OCI-LY7 (cell line): ENCODE data around the gene PLPPR2. TPM values are rescaled to one million over a fixed set of nuclear protein-coding genes. Genes with fewer than 3 reads are reported as not detected.

ENCODE experiments used
- BruUV-seq: library from RNA; stranded (reverse); fragments of 400-500 nt; replicated peaks from 2 replicates; lab custom pipeline; 2021; lab: Mats Ljungman, UMichigan
- CTCF ChIA-PET: fragments of 300-600 bp; sonication (Branson Sonifier 250); formaldehyde crosslinking; loops from one replicate; lab custom pipeline; 2022; ENCODE audit warnings: antibody characterized with exemption; ENCODE audit not compliant: unreplicated experiment; lab: Charles Lee
- POLR2A ChIA-PET: fragments of 300-600 bp; sonication (Branson Sonifier 250); formaldehyde crosslinking; loops from one replicate; lab custom pipeline; 2022; ENCODE audit warnings: antibody characterized with exemption; lab: Charles Lee
- DNase-seq: peaks from one replicate; pipeline ENCODE4 v3.0.0-alpha.2; 2015; ENCODE audit warnings: low spot score
- H2AFZ ChIP-seq: fragments of 200-600 bp; sonication (generic), shearing (Covaris generic); 2 replicates; pipeline ENCODE4 v1.6.1; 2014; ENCODE audit warnings: mild to moderate bottlenecking, antibody characterized with exemption, low read length, moderate library complexity
- H3K27ac ChIP-seq: fragments of 200-600 bp; sonication (generic); 2 replicates; pipeline ENCODE4 v1.5.1; 2014; ENCODE audit warnings: mixed run types, low read depth, mild to moderate bottlenecking, moderate library complexity, low read length, inconsistent platforms; ENCODE audit not compliant: poor library complexity, severe bottlenecking
- H3K36me3 ChIP-seq: fragments of 200-600 bp; sonication (generic); 2 replicates; pipeline ENCODE4 v1.6.1; 2014; ENCODE audit warnings: mild to moderate bottlenecking, antibody characterized with exemption, low read length, moderate library complexity, mixed read lengths; ENCODE audit not compliant: insufficient read depth
- H3K4me1 ChIP-seq: fragments of 200-600 bp; sonication (generic); 2 replicates; pipeline ENCODE4 v1.5.1; 2014; ENCODE audit warnings: mild to moderate bottlenecking, low read length; ENCODE audit not compliant: insufficient read depth, poor library complexity, severe bottlenecking
- H3K4me2 ChIP-seq: fragments of 200-600 bp; sonication (generic); 2 replicates; pipeline ENCODE4 v1.6.1; 2014; ENCODE audit warnings: mild to moderate bottlenecking, low read length
- H3K4me3 ChIP-seq: fragments of 200-600 bp; sonication (generic); 2 replicates; pipeline ENCODE4 v1.5.1; 2014; ENCODE audit warnings: mild to moderate bottlenecking, low read depth, low read length; ENCODE audit not compliant: poor library complexity, severe bottlenecking
- H3K79me2 ChIP-seq: fragments of 200-600 bp; sonication (generic); 2 replicates; pipeline ENCODE4 v1.6.1; 2016; ENCODE audit warnings: low read depth, mild to moderate bottlenecking, low read length, moderate library complexity, mixed read lengths; ENCODE audit not compliant: insufficient read depth
- H3K9me2 ChIP-seq: fragments of 200-600 bp; sonication (generic); 2 replicates; pipeline ENCODE4 v1.6.1; 2016; ENCODE audit warnings: mild to moderate bottlenecking, low read length, mixed read lengths; ENCODE audit not compliant: insufficient read depth
- H3K9me3 ChIP-seq: fragments of 200-600 bp; sonication (generic); 2 replicates; pipeline ENCODE4 v1.6.1; 2014; ENCODE audit warnings: mild to moderate bottlenecking, mixed run types, low read length, mixed read lengths
- H4K20me1 ChIP-seq: fragments of 200-600 bp; sonication (generic); 2 replicates; pipeline ENCODE4 v1.6.1; 2014; ENCODE audit warnings: mild to moderate bottlenecking, antibody characterized with exemption, low read length, moderate library complexity, mixed read lengths; ENCODE audit not compliant: insufficient read depth
- CTCF ChIP-seq: fragments of 200-600 bp; sonication (generic); conservative IDR thresholded peaks from 2 replicates; pipeline ENCODE4 v1.5.1; 2014; ENCODE audit warnings: mild to moderate bottlenecking, antibody characterized with exemption, low read length, moderate library complexity, mixed read lengths
- EZH2phosphoT487 ChIP-seq: fragments of 200-600 bp; sonication (generic); IDR thresholded peaks from 2 replicates; pipeline ENCODE4 v1.6.1; 2018; ENCODE audit warnings: low read depth, borderline replicate concordance, mild to moderate bottlenecking, mixed run types, antibody characterized with exemption, low read length, moderate library complexity, mixed read lengths
- intact Hi-C: fragments of 100-400 bp; cut with micrococcal nuclease; formaldehyde crosslinking; loops from one replicate; pipeline ENCODE4 v1.10.0; 2022; ENCODE audit not compliant: unreplicated experiment
- total RNA-seq, 2 experiments: library from RNA; depleted of rRNA in 1 of 2; stranded (reverse); fragments of >200 nt in 1 of 2; shearing (Covaris generic) in 1 of 2; gene quantifications; 2 replicates each; pipeline ENCODE4 v1.2.3, GENCODE V29; 2014 to 2022

PLPPR2 gene
- total RNA-seq, 2 experiments from 2014 or later, result 0.88 to 3.6 TPM

GRCh38 chr19:11361037-11361770, 6.0 kb downstream of the PLPPR2 start:
- Histone ChIP-seq H3K4me2 (no peak overlapping the region), H3K9me3 (no peaks in the 10 kb centered on the region), H3K36me3 (no peaks in the 10 kb centered on the region), H3K4me1 (no peaks in the 10 kb centered on the region), H4K20me1 (no peaks in the 10 kb centered on the region), H3K9me2 (no peaks in the 10 kb centered on the region), H3K79me2 (no peaks in the 10 kb centered on the region), H3K27ac (no peak overlapping the region), H3K4me3 (no peak overlapping the region), H2AFZ (no peak overlapping the region)
- TF ChIP-seq CTCF, result no peak
- no peak for TF ChIP-seq EZH2phosphoT487
- no peak for DNase-seq
- POLR2A ChIA-PET, result interaction anchor here (1.1 kb wide), 1 partner anchor 12 kb away, joined by 3 read pairs; no protein-coding TSS in a partner anchor
- intact Hi-C loops, result no loop called here
- no TSS peak for BruUV-seq
- CTCF ChIA-PET, result no interaction called here

- POLR2A ChIA-PET, result interaction anchor here (1.1 kb wide), 1 partner anchor 12 kb away, joined by 3 read pairs; no protein-coding TSS in a partner anchor
These were observed 6.8 kb downstream of the PLPPR2 start for GRCh38 chr19:11361771-11362731.

More at GRCh38 chr19:11361771-11362731, 6.8 kb downstream of the PLPPR2 start:
- Histone ChIP-seq H2AFZ (no peak overlapping the region), H3K4me2 (no peak overlapping the region), H3K9me2 (no peaks in the 10 kb centered on the region), H3K4me1 (no peaks in the 10 kb centered on the region), H3K36me3 (no peaks in the 10 kb centered on the region), H3K4me3 (no peak overlapping the region), H3K27ac (no peak overlapping the region), H3K9me3 (no peaks in the 10 kb centered on the region), H4K20me1 (no peaks in the 10 kb centered on the region), H3K79me2 (no peaks in the 10 kb centered on the region)
- intact Hi-C loops, result no loop called here
- CTCF ChIA-PET, result no interaction called here
- TF ChIP-seq CTCF (no peak), EZH2phosphoT487 (no peak)
- no peak for DNase-seq
- BruUV-seq, result no TSS peak
